GM12873 (cell line): ENCODE results near the gene TECPR2.
A peak's percentile ranks its signal among the peaks of the same experiment; 100 is the strongest.

Experiments
- TF ChIP-seq, protein P1 (sequence below): IDR thresholded peaks from 2 replicates; pipeline ENCODE4 v1.5.1; 2012; ENCODE audit warnings: low read depth, mild to moderate bottlenecking, moderate library complexity, low read length, control low read depth; ENCODE audit not compliant: insufficient read depth; ENCODE audit errors: missing control alignments

TECPR2 gene

DNA sequence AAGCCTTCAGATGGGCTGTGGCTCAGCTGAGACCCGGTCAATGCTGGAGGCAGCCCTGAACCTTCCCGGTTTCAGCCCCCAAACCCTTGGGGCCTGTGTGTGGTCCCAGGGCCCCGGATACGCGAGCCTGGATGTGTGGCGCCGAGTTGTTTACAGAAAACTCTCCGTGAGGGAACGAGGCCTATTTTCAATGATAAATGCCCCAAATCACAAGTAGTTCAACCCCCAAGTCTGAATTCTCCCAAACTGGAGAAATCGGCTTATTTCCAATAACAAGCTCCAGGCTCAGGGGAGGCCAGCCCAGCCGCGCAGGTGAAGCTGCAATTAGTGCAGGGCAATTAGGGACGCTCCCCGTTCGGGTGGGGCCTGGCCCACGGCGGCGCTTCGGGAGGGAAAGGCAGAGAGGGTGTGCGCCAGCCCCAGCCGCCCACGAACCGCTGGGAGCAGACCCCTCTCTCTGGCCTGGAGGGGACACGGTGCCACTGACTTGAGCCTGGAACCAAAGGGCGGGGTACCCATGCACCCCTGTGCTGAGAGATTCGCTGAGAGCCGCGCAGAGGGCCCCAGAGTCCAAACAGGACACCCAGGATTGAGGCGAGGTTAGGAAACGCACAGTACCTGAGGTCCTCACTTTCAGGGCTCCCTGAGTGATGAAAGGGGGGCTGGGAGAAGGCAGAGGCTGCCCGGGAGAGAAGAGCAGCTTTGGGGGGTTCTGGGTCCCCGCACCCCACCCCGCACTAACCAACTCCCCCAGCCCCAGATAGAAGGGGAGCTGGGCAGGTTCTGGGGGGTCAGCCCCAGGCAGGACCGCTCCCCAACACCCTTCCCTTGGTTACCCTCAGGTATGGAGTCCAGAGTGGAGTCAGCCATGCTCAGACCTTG is 161.1 kb downstream of the TECPR2 start:
- TF ChIP-seq, protein P1, sequence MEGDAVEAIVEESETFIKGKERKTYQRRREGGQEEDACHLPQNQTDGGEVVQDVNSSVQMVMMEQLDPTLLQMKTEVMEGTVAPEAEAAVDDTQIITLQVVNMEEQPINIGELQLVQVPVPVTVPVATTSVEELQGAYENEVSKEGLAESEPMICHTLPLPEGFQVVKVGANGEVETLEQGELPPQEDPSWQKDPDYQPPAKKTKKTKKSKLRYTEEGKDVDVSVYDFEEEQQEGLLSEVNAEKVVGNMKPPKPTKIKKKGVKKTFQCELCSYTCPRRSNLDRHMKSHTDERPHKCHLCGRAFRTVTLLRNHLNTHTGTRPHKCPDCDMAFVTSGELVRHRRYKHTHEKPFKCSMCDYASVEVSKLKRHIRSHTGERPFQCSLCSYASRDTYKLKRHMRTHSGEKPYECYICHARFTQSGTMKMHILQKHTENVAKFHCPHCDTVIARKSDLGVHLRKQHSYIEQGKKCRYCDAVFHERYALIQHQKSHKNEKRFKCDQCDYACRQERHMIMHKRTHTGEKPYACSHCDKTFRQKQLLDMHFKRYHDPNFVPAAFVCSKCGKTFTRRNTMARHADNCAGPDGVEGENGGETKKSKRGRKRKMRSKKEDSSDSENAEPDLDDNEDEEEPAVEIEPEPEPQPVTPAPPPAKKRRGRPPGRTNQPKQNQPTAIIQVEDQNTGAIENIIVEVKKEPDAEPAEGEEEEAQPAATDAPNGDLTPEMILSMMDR = no peak

DNA sequence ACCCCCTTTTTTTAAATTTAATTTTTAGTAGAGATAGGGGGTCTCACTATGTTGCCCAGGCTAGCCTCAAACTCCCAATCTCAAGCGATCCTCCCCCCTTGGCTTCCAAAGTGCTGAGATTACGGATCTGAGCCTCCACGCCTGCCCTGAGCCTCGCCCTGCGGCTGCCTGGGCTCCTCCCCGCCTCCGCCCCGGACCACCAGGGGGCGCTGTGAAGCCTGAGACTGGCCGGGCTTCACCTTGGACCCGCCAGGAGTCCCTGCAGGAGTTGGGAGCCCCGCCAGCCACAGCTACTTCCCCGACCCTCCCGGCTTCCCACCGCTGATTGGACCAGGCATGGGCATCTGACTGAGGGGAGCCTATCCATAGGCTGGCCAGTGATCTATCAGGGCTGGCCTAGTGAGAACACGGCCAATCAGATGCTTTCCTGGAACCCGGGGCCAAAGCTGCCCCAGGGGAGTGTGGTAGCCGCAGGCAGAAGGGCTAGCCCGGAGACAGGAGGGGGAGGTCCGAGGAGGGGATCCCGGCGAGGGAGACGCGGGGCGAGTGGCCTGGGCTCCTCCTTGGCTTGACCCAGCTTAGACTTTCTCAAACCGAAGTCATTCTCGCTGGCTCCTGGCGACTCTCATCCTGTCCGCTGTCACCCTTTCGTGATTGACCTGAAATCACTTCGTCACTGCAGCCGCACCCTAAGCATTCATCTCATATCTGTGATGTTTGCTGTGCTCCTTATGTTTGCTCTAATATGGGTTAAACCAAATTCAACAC is 161.9 kb downstream of the TECPR2 start:
- TF ChIP-seq, protein P1 = peak; percentile 88

DNA sequence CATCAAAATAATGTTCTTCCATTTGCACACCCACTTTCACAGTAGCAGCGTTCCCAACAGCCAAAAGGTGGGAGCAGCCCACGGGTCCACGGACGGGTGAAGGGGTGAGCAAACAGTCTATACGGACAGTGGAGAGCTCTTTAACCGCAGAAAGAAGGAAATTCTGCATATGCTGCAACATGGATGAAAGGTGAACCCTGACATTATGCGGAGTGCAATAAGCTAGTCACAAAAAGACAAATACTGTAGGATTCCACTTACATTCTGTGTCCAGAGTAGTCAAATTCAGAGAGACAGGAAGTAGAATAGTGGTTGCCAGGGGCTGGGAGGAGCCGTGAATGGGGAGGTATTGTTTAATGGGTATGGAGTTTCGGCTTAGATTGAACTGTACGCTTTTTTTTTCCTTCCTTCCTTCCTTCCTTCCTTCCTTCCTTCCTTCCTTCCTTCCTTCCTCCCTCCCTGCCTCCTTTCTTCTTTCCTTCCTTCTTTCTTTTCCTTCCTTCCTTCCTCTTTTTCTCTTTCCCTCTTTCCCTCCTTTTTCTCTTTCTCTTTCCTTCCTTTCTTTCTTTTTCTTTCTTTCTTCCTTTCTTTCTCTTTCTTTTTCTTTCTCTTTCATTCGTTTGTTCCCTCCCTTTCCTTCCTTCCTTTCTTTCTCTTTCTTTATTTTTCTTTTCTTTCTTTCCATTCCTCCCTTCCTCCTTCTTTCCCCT is 162.6 kb downstream of the TECPR2 start:
- TF ChIP-seq, protein P1 = no peak

DNA sequence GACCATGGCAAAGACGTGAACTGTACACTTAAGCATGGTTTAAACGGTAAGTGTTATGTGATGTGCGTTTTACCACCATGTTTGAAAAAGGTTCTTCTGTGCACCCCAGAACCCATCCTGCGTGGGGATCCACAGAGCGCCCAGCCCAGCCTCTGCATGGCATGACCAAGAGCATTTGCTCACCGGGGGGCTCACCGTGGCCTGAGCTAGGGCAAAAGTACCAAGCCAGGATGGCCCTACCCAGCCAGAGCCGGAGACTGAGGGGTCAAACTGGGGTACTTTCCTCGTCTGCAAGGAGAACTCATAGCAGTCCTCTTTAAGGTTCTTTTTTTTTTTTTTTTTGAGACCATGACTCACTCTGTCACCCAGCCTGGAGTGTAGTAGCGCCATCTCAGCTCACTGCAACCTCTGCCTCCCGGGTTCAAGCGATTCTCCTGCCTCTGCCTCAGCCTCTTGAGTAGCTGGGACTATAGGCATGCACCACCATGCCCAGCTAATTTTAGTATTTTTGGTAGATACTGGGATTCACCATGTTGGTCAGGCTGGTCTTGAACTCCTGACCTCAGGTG is 163.3 kb downstream of the TECPR2 start:
- TF ChIP-seq, protein P1 = no peak

DNA sequence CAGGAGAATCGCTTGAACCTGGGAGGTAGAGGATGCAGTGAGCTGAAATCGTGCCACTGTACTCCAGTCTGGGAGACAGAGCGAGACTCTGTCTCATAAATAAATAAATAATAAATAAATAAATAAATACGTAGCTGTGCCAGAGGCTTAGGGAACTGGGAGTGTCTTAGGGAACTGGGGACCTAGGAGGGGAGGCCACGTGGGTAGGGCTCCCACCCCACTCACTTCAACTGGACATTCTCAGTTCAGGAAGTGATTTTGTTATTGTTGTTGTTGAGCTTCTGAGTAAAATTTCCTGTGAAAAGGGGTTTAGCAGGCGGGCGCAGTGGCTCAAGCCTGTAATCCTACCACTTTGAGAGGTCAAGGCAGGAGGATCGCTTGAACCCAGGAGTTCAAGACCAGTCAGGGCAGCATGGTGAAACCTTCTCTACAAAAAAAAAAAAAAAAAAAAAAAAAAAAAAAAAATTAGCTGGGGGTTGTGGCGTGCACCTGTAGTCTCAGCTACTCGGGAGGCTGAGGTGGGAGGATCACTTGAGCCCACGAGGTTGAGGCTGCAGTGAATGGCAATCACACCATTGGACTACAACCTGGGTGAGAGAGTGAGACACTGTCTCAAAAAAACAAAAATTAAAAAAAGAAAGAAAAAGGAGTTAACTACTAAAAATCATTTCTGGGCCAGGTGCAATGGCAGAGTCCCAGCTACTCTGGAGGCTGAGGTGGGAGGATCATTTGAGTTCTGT is 165.9 kb downstream of the TECPR2 start:
- TF ChIP-seq, protein P1 = no peak

DNA sequence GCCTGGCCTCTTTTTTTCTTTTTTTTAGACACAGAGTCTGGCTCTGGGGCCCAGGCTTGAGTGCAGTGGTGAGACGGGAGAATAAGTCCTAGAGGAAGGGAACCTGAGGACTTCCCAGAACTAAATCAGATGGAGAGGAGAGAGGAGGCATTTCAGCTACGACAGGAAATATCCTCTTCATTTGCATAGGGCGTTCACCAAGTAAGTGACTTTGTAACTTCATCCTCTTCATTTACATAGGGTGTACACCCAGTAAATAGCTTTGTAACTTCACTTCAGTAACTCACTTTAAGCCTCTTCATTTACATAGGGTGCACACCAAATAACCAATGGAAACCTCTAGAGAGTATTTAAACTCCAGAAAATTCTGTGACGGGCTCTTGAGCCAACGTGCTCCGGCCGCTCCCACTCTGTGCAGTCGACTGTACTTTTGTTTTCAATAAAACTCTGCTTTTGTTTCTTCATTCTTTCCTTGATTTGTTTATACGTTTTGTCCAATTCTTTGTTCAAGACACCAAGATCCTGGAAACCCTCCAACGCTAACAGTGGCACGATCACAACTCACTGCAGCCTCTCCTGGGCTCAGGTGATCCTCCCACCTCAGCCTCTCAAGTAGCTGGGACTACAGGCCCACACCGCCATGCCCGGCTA is 168.2 kb downstream of the TECPR2 start:
- TF ChIP-seq, protein P1 = no peak
